ENCODE data around the gene SMIM30.

DNA sequence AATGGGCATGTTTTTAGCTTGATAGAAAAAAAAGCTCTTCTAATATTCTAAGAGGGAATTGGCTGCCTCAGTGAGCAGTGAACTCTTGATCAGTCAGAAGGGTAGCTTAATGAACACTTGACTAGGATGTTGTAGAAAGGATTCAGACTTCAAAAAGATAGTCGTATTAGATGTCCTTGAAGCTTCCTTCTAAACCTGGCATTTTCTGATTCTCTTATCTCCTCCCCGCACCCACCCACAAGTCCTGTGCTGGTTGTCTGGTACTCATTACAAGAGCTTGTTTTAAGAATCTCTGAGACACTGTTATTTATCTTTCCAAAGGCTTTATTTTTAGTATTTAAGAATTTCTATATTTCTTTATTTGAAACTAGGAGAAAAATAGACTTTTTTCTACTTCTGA is 7.4 kb upstream of the SMIM30 start:
- no peak for TF ChIP-seq CTCF (IDR thresholded peaks at IDR 0.05)
- no peak for TF ChIP-seq POLR2A (IDR thresholded peaks at IDR 0.05)

Data from uterus (tissue), 2 donors.